T-helper 9 cell (primary cell): Measurements from ENCODE around the gene OSBPL5.

Experiments used
- DNase-seq: peaks from one replicate; pipeline ENCODE4 v3.0.0-alpha.2; 2020

OSBPL5 gene

DNA sequence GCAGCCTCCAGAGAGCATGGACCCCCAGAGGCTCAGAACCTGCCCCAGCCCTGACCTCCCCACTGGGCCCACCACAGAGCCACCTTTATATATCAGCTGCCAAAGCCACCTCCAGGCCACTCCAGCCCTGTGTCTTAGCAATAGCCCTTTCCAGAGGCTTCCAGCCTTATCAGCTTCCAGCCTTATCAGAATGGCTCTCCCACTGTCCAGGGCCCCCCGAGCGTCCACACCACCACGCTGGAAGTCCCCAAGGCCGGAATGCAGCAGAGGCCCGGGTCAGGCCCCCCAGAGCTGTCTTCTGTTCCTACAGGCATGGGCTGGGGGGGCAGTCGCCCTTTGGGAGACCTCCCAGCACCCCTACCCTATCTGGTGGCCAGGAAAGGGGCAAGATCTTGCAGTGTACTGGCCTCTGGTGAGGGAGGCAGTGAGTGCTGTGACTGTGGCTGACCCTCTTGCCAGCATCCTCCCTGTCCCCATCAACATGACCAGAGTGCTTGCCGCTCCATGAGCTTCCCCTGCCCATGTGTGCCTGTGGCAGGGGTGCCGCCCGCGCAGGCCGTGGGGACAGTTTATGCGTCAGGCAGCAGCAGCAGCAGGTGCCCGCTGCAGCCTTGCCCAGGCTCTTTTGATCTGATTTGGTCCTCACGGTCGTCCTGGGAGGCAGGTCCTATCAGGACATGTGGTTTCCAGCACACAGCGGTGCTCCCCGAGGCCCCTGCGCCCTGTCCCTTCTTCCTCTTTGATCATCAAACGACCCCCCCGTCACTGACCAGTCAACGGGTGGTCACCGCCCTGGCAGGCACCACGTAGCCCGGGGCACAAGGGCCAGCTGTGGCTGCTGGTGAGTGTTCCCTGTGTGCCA, 15.9 kb downstream of the OSBPL5 start:
- no peak for DNase-seq

DNA sequence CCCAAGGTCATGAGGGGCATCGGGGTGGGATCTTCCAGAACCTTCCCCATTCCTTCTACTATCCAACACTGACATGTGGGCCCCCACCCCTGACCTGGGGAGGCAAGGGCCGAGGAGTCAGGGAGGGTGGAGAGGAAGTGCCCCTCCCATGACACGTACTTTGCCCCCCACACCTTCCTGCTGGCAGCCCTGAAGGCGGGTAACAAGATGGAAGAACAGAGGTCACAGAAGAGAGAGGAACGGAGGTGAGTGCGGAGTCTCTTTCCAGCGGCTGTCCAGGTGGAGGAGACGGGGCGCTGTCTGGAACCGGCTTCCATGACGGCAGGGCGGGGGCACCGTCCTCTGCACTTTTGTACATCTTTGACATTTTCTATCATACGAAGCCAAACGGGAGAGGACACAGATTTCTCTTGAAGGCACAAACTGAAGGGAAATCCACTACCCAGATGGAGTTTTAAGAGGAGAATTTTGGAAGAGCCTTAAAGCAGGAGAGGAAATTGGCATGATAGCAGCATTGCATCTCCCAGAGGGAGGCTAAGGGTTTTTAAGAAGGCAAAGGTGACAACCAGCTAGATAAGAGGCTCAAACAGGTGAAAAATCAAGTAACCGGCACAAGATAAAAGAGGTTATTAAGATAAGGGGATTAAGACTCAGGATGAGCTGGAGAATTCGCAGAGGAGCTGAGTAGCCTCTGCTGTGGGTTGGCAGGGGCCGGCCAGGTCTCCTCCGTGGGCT, 16.7 kb downstream of the OSBPL5 start:
- DNase-seq = no peak

DNA sequence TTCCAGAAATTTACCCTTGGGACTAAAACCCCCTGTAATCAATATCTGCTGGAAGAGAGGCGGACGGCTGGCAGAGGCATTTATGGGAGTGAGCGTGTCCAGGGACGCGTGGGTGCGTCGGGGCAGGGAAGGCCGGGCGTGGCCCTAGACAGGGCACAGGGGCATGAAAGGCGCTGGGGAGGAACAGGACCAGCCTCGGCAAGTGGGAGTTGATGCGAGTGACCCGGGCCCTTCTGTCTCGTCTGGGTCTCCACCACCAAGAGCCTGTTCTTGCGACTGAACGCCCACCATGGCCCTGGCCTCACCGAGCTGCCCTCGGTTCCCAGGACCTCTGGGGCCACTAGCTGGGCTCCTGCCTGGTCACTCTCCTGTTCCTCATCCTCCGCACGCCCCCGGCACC, 17.5 kb downstream of the OSBPL5 start:
- DNase-seq = no peak

DNA sequence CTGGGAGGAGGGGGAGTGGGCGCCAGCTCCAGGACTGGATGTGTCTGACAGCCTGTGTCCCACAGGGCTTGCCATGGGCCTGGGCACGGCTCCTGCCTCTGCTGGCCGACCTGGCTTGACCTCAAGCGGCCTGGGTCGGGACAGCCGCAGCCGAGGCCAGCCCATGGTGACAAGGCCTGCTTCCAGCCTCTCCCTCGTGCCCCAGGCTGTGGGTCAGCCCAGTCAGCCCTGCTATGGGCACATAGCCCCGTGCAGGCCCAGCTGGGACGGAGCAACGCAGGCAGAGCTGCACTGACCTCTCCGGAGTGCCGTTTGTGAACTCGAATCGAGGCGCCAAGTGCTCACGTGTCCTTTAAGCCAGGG, 17.9 kb downstream of the OSBPL5 start:
- DNase-seq = no peak

DNA sequence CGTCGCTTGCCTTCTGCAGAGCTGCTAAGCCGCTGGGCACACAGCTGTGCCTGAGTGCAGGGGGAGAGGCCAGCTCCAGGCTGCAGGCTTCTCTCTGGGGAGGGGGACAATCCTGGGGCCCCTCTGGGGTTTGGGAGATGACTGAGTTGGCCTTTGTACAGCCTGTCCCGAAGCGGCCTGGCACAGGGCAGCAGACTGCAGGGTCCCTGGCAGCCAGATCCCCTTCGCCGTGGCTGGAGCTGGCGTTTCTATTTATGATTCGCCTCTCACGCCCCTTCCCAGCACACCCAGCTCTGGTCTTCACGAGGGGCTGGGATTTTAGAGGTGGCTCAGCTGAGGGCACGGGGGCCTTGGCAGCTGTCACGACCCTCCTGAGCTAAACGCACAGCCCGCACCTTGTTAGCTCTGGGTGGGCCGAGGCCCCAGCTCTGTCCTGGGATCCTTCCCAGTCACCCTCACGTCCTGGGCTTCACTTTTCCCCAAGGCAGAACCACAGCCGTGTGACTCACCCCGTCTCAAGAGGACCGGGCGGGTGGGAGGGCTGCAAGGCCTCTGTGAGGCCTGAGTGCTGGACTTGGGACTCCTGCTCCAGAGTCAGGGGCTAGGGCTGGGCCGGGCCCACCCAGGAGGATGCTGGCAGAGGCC, 18.4 kb downstream of the OSBPL5 start:
- DNase-seq = no peak

DNA sequence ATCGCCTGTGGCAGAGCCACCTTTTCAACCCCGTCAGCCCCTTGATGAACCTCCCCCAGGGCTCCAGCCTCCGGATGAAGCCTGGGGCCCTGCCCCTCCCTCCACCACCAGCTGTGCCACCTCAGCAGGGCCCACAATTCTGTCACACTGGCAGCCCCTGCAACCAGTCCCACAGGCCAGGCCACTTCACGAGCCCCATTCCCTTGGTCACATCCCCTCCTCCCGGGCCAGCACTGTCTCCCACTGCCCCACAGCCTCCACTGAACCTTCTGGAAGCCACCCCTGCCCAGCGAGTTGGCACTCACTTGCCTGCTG, 19.9 kb downstream of the OSBPL5 start:
- no peak for DNase-seq

DNA sequence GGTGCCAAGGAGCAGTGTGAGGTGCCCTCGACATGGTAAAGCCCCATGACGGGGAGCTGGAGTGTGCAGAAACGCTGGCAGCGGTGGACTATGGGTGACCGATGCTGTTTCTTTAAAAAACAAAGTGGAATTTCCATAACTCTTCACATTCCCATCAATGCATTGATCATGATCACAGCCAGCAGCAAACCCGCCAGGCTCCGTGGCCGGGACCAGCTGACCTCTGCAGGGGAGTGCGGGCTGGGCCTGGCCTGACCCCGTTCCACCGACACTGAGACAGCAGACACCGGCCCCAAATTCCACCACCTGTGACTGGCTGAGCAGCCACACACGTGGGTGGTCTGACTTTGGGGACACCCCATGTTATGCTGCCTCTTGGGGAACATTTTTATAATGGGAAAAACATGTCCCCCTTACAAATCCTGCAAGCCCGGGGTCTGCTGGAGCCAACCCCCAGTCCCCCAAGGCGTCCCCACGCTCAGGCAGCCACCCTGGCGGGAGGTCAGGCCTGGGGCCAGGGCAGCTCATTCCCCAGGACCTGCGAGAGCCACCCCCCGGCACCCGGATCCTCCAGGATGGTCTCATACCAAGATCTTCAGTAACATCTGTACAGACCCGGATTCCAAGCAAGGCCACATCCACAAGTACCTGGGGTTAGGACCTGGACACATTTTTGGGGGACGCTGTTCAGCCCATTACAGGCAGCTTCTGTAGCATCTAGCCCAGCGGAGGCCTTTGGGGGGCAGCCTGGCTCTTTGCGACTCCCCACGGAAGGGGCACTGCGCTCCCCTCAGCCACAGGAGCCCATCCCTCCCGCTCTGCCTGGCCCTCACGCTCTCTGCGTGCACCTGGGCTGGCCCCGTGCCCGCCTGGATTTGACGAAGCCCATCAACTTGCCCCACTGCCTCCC, 20.6 kb downstream of the OSBPL5 start:
- DNase-seq = no peak

DNA sequence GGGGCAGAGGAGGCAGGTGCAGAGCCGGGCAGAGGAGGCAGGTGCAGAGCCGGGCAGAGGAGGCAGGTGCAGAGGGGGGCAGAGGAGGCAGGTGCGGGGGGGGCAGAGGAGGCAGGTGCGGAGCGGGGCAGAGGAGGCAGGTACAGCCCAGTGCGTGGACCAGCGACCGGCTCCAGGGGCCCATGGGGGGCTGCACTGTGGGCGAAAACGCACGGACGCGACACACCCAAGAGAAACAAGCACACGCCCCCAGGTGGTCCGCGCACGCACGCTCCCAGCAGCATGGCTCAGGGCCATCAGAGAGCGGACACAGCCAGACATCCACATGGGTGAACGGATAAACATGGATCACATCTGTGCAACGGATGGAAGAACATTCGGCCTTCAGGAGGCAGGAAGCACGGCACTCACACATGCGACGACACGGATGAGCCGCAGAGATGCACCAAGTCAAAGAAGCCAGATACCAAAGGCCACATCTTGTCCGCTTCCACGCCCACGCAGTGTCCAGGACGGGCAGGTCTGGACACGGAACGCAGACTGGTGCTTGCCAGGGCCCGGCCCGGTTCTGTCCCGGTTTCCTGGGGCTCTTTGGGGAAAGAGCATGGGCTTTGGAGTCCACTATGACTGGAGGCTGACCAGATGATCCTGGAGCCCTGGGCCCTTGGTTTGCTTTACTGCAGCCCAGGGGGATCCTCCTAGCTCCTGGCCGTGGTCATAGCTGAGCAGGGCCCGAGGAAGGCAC, 21.8 kb downstream of the OSBPL5 start:
- no peak for DNase-seq

DNA sequence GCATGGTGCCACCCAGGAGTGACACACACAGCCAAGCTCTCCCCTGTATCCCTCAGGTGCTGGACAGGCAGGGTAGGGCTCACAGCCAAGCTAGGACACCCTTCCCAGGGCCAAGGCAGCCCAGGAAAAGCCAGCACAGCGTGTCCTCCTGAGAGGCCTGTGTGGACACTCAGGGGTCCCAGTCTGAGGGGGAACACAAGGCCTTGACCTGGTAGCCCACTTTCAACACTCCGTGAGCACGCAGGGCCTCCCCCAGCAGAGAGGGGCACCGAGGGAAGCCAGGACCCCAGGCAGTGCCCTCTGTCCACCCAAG, 24.9 kb downstream of the OSBPL5 start:
- DNase-seq = no peak

DNA sequence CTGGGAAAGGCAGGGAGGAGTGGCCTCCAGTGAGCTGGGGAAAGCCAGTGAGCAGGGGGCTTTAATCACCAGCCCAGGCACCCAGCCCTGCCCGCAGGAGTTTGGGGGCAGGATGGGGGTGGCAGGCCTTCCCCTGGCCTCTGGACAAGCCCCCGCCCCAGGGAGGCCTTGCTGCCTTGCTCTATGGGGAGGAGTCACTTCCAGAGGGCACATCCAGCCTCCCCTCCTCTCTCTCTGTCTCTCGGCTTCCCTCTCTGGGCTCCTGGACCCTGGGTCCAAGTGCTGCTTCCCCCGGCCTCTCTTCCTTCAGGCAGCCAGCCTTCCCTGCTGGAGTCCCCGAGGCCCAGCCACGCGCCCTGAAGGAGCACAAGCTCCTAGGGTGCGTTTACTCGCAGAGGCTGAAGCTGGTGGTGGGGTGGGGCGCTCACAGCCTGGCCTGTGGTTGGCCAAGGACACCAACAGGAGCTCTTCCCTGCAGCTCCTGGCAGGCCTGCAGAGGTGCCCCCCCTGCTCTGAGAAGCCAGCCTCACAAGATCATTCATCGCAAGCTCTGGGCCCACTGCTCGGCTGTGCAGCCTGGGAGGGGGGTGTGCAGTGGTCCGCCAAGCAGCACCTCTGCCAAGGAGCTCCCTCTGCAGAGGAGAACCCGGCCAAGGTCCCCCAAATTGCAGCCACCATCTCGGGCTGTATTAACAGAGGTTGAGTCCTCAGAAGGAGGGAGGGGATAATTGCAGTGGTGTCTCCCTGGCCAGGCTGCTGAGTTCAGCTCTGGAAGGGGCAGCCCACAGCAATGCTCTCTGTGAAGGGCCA, 25.4 kb downstream of the OSBPL5 start:
- DNase-seq = no peak

DNA sequence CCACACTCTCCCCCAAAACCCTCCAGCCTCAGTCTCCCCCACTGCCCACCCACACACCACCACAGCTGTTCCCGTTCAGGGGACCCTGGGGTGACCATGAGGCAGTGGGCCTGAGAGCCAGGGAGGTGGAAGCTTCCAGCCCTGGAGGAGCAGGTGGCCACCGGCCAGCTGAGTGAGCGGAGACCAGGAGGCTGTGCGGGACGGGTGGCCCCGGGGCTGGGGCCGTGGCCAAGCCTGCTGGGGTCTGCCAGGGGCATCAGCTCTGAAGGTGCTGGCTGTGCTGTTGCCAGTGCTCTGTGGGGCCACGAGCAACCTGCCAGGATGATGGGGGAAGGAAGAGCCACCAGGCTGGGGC, 26.0 kb downstream of the OSBPL5 start:
- no peak for DNase-seq

DNA sequence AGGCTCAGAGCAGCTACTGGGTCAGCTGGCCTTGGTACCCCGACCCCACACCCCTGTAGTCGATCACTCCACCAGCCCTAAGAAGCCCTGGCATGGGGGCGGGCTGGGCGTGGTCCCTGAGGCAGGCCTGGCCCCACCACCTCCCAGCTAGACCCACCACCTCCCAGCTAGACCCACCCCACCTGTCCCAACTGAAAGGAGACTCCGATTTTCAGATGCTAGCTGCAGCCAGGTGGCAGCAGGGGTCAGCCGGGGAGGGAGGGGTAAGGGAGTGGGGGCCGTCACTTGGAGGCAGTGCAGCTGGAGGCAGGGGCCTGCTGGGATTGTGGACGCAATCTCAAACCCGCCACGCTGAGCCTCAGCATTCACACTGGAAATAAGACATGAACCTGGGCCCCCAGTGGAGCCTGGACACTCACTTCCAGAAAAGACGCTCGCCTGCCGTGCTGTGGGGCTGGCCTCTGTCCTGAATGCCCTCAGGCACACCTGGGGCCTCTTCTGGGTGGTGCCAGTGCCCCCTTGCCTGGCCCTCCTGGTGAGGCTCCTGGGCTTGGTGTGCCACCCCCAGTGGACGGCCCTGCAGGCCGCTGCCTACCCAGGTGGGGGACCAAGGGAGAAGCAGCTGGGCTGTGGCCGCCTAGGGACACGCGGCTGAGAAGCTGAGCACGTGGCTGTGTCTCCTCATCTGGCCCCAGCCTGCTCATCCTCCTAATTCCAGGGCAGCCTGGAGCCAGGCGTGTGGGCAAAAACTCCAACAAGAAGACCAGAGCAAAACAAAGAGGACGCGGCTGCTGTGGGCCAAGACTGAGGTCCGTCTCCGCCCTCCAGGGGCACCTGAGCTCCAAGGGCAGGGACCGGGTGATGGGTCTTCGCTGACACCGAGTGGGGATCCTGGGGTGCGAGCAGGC, 26.7 kb downstream of the OSBPL5 start:
- no peak for DNase-seq

DNA sequence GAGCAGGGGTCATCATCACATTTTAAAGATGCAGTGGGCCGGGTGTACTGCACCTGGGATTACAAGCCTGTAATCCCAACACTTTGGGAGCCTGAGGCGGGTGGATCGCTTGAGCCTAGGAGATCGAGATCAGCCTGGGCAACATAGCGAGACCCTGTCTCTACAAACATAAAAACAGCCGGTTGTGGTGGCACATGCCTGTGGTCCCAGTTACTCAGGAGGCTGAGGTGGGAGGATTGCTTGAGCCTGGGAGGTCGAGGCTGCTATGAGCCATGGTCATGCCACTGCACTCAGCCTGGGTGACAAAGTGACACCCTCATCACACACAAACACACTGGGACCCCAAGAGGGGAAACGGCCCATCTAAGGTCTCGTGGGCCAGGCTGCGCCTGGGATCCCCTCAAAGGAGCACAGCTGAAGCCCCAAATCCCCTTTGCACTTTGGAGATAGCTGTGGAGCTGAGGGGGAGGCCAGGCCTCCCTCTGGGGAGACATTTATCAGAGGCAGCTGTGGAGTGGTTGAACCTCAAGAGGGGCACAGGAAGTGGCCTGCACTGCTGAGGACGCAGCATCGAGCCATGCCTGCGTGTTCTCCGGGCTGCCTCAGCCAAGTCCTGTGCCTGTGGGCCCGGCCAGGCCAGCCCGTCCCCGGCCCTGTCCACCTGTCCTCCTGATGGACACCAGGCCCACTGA, 27.5 kb downstream of the OSBPL5 start:
- DNase-seq = no peak

DNA sequence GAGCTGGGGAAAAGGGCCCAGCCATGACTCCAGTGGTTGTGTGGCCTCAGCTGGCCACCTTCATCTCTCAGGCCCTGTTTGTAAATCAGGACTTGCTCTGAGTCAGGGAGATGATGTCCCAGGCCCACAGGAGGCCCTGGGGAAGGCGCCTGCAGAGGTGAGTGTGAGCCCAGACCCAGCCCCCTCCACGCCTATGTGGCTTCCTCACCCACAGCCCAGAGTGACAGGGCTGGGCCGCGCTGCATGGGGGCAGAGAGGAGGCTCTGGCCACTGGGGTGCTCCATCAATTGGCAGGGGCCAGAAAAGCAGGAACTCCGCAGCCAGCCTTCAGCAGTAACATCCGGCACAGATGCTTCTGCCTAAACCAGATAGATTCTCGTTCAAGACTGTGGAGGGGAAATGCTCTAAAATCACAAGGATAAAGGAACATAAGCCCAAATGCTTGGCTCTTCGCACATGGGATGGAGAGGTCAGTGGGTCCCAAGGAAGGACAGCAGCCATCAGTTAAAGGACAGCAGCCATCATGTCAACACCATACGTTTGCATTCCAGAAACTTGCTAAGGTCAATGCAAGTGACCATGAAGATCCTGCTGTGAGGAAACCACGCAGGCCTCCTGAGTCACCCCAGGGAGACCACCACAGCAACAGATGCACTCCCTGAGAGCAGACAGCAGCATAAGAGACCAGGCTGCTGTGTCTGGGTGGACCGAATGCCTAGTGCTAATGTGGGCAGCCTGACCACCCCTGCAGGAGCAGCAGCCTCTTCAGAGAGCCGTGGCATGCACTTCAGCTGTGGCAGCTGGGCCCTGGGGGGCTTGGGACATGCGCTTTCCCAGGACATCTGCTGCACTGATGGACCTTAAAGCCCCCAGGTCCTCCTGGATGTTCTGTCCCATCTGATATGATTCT, 28.3 kb downstream of the OSBPL5 start:
- DNase-seq = no peak

DNA sequence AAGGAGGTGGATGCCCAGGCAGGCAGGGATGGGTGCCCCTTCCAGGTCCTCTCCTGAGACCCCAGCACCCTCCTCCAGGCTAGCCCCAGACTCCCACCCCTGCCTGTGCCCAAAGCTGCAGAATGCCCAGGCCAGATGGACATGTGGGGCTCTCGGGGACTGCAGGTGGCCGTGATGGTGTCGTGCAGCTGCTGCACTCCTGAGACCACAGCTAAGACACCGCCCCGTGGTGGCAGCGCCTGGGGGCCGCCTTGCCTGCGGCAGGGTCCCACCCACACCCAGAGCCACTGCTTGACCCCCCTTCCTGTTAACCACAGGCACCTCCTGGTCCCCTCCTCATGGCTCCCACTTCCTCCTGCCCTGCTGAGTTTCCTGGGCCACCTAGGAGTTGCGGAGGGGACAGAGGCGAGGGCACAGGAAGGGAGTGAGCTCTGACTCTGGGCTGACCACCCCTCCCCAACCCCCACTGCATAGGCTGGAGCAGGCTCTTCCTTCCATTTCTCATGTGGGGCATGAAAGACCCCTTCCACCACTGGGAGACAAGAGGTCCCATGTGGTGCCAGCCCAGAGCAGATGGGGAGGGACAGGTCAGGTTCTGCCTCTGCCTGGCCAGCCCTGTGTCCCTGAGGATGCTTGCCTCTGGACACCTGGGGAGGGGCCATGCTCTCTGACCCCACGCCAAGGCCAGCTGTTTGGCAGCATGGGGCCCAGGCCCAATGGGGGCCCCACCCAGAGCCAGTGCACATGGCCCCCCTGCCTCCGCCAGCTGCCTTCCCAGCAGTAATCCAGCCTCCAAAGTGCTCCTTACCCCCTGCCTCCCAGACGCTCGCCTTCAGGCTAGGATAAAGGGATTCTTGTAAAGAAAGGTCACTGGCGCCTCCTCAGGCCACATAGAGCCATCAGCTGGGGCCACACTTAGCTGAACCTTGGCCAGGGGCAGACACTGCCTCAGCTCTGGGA, 29.3 kb downstream of the OSBPL5 start:
- DNase-seq = no peak

DNA sequence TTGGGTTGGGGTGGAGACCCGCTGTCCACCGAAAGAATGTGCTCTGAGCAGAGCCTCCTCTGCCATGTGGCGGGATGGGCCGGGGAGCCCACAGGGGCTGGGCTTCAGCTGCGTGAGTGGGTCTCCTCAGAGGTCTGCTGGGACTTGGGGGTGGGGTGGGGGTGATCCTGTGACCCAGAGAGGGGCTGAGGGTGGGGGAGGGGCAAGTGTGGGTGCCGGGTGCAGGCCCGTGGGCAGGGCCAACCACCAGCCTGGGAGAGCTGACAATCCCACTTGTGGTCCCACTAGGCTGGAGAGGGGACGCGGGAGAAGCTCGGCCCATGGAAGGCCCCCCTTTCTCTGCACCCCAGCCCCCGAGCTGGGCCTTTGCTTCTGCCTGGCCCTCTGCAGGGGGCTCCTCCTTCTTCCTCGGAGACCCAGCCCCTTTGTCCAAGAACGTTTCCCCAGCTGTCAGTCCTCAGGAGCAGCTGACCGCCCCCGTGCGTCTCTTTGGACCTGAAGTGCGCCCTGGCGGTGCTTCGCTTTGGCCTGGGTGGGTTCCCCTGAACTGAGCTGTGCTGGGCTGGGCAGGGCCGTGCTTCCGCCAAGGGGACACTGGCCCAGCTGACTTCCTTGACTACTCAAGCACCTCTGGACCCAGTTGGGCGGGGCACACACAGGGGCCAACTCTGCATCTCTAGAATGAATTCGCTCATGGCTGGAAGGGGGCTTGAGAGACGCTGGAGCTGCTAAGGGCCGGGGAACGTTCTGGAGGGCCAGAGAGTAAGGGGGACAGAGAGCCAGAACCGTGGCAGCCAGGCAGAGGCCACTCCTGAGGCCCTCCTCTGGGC, 30.2 kb downstream of the OSBPL5 start:
- no peak for DNase-seq

DNA sequence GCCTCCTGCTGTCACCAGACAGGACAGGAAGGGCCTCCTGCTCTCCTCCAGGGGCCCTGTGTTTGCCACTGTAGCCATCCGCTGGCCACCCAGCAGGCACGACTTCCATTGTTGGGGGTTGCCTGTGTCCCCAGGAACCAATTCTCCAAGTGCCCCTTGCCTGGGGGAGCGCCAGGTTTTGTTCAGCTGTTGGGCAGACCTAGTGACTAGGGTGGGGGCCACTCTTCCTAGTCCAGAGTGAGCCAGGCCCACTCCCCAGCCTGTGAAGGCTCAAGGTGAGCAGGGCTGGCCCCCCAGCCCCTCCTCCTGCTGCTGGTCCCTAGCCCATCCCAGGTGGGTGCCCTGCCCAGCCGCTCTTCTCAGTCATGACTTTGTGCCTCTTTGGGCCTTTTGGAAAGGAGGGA, 30.9 kb downstream of the OSBPL5 start:
- DNase-seq = no peak
